ENCODE data around the gene GOLGA6D. TPM values are rescaled to one million over a fixed set of nuclear protein-coding genes. Genes with fewer than 3 reads are reported as not detected.

GOLGA6D gene, protein sequence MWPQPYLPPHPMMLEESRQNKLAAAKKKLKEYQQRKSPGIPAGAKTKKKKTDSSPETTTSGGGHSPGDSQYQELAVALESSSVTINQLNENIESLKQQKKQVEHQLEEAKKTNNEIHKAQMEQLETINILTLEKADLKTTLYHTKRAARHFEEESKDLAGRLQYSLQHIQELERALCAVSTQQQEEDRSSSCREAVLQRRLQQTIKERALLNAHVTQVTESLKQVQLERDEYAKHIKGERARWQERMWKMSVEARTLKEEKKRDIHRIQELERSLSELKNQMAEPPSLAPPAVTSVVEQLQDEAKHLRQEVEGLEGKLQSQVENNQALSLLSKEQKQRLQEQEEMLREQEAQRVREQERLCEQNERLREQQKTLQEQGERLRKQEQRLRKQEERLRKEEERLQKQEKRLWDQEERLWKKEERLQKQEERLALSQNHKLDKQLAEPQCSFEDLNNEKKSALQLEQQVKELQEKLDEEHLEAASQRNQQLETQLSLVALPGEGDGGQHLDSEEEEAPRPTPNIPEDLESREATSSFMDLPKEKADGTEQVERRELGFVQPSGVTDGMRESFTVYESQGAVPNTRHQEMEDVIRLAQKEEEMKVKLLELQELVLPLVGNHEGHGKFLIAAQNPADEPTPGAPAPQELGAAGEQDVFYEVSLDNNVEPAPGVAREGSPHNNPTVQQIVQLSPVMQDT
- not detected in 2 replicates for total RNA-seq

DNA sequence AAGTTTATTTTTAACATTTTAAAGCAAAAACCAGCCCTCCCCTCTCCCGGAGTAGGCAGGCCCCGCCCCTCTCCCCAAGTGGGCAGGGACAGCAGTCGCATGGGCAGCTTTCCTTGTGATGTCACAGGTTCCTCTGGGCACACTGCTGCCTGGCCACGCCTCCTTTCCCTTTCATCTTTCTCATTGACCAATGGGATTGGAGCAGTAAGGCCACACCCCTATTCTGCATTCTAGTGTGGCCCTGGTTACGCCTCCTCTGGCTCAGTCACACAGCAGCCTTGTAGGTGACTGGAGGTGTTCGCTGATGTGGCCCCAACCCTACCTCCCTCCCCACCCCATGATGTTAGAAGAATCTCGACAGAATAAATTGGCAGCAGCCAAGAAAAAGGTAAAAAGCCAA lies at the start of gene GOLGA6D:
GOLGA6D (plus strand) TSS at position 264 of the 400 bp plus-strand sequence; CDS start at position 305, 41 bp downstream.

DNA sequence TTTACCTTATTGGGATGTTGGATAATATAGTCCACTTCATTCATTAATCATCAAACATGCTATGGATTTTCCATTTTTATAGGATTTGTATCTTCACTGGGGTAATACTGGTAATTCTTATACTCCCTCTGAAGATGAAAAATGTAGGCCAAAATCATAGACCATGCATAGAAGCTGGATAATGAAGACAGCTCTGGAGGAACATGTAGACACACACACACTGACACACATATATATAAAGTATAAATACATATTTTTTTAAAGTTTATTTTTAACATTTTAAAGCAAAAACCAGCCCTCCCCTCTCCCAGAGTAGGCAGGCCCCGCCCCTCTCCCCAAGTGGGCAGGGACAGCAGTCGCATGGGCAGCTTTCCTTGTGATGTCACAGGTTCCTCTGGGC lies 24.6 kb upstream of the GOLGA6D start, which contains the start of gene GOLGA6C:
GOLGA6C (plus strand) TSS at position 301 of the 400 bp plus-strand sequence. CDS start 265 bp downstream, outside the sequence.

DNA sequence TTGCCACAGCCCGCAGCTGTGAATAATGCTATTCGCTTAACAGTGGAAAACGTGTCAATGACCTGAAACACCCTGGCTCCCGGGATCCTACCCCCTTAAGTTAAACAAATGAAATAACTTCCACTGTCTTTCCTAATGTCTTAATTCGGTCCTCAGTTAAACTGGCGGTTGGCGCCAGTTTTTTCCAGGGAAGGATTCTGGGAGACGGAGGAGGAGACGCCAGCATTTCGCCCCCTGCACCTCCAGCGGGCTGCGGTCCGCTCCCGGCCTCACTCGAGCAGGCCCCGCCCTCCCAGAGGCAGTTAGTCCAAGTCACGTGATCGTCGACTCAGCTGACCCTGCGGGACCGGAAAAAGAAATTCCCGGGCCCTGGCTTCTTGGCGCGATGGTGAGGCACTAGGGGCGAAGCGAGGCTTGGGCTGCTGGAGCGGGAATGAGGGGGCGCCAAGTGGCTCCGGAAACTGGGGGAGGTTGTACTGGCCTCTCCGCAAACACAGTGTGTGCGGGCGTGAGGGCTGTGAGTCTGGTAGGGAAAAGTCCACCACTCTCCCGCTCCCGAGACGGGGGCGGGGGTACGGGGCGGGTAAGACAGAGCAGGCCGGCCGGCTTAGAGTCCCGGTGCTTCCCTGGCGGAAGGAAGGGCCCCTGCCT lies 53.2 kb downstream of the GOLGA6D start, which contains the start of gene COMMD4:
COMMD4 (plus strand) TSS at position 359 of the 651 bp plus-strand sequence; CDS start at position 386, 27 bp downstream.

Other genes starting within 250 kb of the GOLGA6D start
- 6.3 and 8.6 TPM in 2 replicates for gene C15orf39, start 81.0 kb upstream of the GOLGA6D start, total RNA-seq
- not detected in 2 replicates for gene GOLGA6C, start 24.5 kb upstream of the GOLGA6D start, total RNA-seq
- 30.3 and 40.2 TPM in 2 replicates for gene COMMD4, start 53.2 kb downstream of the GOLGA6D start, total RNA-seq
- gene NEIL1, start 64.2 kb downstream of the GOLGA6D start, total RNA-seq, result 3.8 and 6.9 TPM in 2 replicates
- gene MAN2C1, start 85.8 kb downstream of the GOLGA6D start, total RNA-seq, result 113 and 184 TPM in 2 replicates
- gene SIN3A, start 168.9 kb downstream of the GOLGA6D start, total RNA-seq, result 25.5 and 29.3 TPM in 2 replicates

All from smooth muscle cell of the pulmonary artery (primary cell).